ENCODE data around the gene GPX4. TPM values are rescaled to one million over a fixed set of nuclear protein-coding genes. Genes with fewer than 3 reads are reported as not detected.

GPX4 gene
- total and polyA plus RNA-seq, 2 of the 13 experiments (the other 11 are each of a cell fraction or from before 2014, with no cell fraction given) = 535 to 613 TPM

- TF ChIP-seq REXO4 (CRISPR knock-in tag; IDR thresholded peaks at IDR 0.05; ENCODE audit: borderline replicate concordance) (no peak), AGO2 (optimal IDR thresholded peaks at IDR 0.05; ENCODE audit: low read depth, low read length) (no peak)
These were observed 38.9 kb upstream of the GPX4 start (continued) for GRCh38 chr19:1064661-1065605.

- no peak overlapping the region for H2AFZ ChIP-seq (ENCODE audit: low read length)
- ATAC-seq = peak; percentile 50
- intact Hi-C loops (cut with micrococcal nuclease; ENCODE audit: unreplicated experiment) = no loop called here
- no peaks in the 10 kb centered on the region for H4K20me1 ChIP-seq (ENCODE audit: insufficient read depth, low read length)
- no TSS peak for BruUV-seq (replicated peaks)
- H3K4me3 ChIP-seq (replicated peaks in 1 of 3; ENCODE audit: insufficient read depth in 1 of 3, low read depth in 2 of 3, low read length in 3 of 3) = peak overlapping the region in 2 of 3 experiments; percentile 33 to 78; a peak in 4 of 6 replicates
- ChIA-PET CTCF (ENCODE audit: low intra/inter-chr PET ratio, low total read pairs) (no interaction called here), POLR2A (interaction anchor here (0.7 to 2.7 kb wide), 8 partner anchors 10 to 39 kb away, joined by 3 to 10 read pairs (median 4); partner anchors contain the start of genes ABCA7 and GPX4)
- in situ Hi-C loops (cut with HindIII; ENCODE audit: extremely low pct_ligation_motif_present, low pct_unique_long_range_greater_than_20kb) = loop anchor here (5.0 kb wide), 1 partner anchor 37 kb away; the partner anchor contains the start of gene GPX4
- no peaks in the 10 kb centered on the region for H3K36me3 ChIP-seq (replicated peaks in 1 of 2; ENCODE audit: control insufficient read depth in 1 of 2, insufficient read depth in 2 of 2, low read length in 2 of 2)
- H3K4me2 ChIP-seq (ENCODE audit: low read depth, low read length) = peak overlapping the region; percentile 86
- H3K9me3 ChIP-seq (ENCODE audit: low read length) = no peaks in the 10 kb centered on the region
- H3K9ac ChIP-seq (ENCODE audit: insufficient read depth, low read depth, low read length) = no peak overlapping the region
- peaks cover 37% of the 10 kb centered on the region for H3K4me1 ChIP-seq (ENCODE audit: insufficient read depth, low read length)
- no peak for FAIRE-seq
- H3K27ac ChIP-seq (ENCODE audit: extremely low read length, insufficient read depth, low read length) = peak overlapping the region; percentile 6
- WGBS (ENCODE audit: low lambda C conversion rate) = 8% methylated on average over 11 of the region's 17 CpGs
- no peak for DNase-seq (ENCODE audit: low spot score)
- H3K27me3 ChIP-seq (ENCODE audit: control insufficient read depth in 1 of 2, insufficient read depth in 2 of 2, low read length in 2 of 2) = no peaks in the 10 kb centered on the region
- H3K79me2 ChIP-seq (ENCODE audit: insufficient read depth, low read length) = no peaks in the 10 kb centered on the region
- TF ChIP-seq SRY (CRISPR knock-in tag; IDR thresholded peaks at IDR 0.05) (no peak; the same call in 1 of the 2 replicates), MYPOP (CRISPR knock-in tag; IDR thresholded peaks at IDR 0.05) (no peak), ZNF543 (CRISPR knock-in tag; IDR thresholded peaks at IDR 0.05) (0 out of 2 replicates have a peak, but pooled peaks have one; percentile 9), CHD2 (IDR thresholded peaks at IDR 0.05; ENCODE audit: low read depth, low read length) (no peak), SRSF1 (optimal IDR thresholded peaks at IDR 0.05; ENCODE audit: low read depth, low read length) (peak; percentile 30), GFI1 (CRISPR knock-in tag; IDR thresholded peaks at IDR 0.05; ENCODE audit: borderline replicate concordance) (no peak), PITX1 (CRISPR knock-in tag; IDR thresholded peaks at IDR 0.05) (no peak), MAF1 (CRISPR knock-in tag; IDR thresholded peaks at IDR 0.05; ENCODE audit: borderline replicate concordance) (no peak), YEATS2 (CRISPR knock-in tag; IDR thresholded peaks at IDR 0.05; ENCODE audit: borderline replicate concordance) (no peak), HMGA1 (CRISPR knock-in tag; conservative IDR thresholded peaks at IDR 0.05) (no peak), BCL6 (CRISPR knock-in tag; IDR thresholded peaks at IDR 0.05) (no peak), ZNF547 (CRISPR knock-in tag; IDR thresholded peaks at IDR 0.05) (no peak), NFYC (CRISPR knock-in tag; IDR thresholded peaks at IDR 0.05) (no peak), ZBTB8A (CRISPR knock-in tag; IDR thresholded peaks at IDR 0.05; ENCODE audit: borderline replicate concordance, low read depth) (no peak), ZNF546 (CRISPR knock-in tag; conservative IDR thresholded peaks at IDR 0.05) (no peak)
- TF ChIP-seq, protein P1, sequence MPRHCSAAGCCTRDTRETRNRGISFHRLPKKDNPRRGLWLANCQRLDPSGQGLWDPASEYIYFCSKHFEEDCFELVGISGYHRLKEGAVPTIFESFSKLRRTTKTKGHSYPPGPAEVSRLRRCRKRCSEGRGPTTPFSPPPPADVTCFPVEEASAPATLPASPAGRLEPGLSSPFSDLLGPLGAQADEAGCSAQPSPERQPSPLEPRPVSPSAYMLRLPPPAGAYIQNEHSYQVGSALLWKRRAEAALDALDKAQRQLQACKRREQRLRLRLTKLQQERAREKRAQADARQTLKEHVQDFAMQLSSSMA (CRISPR knock-in tag; IDR thresholded peaks at IDR 0.05) = no peak
- TF ChIP-seq, protein P2, sequence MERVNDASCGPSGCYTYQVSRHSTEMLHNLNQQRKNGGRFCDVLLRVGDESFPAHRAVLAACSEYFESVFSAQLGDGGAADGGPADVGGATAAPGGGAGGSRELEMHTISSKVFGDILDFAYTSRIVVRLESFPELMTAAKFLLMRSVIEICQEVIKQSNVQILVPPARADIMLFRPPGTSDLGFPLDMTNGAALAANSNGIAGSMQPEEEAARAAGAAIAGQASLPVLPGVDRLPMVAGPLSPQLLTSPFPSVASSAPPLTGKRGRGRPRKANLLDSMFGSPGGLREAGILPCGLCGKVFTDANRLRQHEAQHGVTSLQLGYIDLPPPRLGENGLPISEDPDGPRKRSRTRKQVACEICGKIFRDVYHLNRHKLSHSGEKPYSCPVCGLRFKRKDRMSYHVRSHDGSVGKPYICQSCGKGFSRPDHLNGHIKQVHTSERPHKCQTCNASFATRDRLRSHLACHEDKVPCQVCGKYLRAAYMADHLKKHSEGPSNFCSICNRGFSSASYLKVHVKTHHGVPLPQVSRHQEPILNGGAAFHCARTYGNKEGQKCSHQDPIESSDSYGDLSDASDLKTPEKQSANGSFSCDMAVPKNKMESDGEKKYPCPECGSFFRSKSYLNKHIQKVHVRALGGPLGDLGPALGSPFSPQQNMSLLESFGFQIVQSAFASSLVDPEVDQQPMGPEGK (CRISPR knock-in tag; IDR thresholded peaks at IDR 0.05) = no peak
These were observed 38.1 kb upstream of the GPX4 start for GRCh38 chr19:1065606-1066109.
